ENCODE measurements around the gene ANKS1A.

GRCh38 chr6:34928695-34929094 is 39.6 kb downstream of the ANKS1A start:
- TF ChIP-seq CTCF (IDR thresholded peaks at IDR 0.05) (no peak), MAX (CRISPR knock-in tag; IDR thresholded peaks at IDR 0.05) (no peak)

Measured in WTC11 (cell line).